ENCODE data around the gene IGF2BP2. TPM values are rescaled to one million over a fixed set of nuclear protein-coding genes. Genes with fewer than 3 reads are reported as not detected.

The IGF2BP2 gene
- total and polyA plus RNA-seq, 9 of the 15 experiments (the other 6 are each of a cell fraction or from before 2014, with no cell fraction given), result 3.2 to 59.6 (median 30.5) TPM

GRCh38 chr3:185750702-185751101 lies 74.1 kb downstream of the IGF2BP2 start (continued):
- no peak for TF ChIP-seq KAT2B (IDR thresholded peaks at IDR 0.05; ENCODE audit: low read depth, low read length)

- Histone ChIP-seq H2AFZ (ENCODE audit: low read depth, low read length) (no peak overlapping the region), H3K4me3 (no peak overlapping the region), H3K9ac (ENCODE audit: insufficient read depth in 1 of 2, low read depth in 2 of 2, low read length in 2 of 2) (no peak overlapping the region), H3K27ac (ENCODE audit: extremely low read depth, low read depth, low read length) (no peak overlapping the region), H3K4me1 (replicated peaks in 1 of 2; ENCODE audit: control insufficient read depth in 2 of 2, insufficient read depth in 2 of 2, low read length in 2 of 2) (peaks cover 7 to 25% of the 10 kb centered on the region in 2 experiments), H3K9me3 (replicated peaks; ENCODE audit: control insufficient read depth, insufficient read depth, low read depth, low read length) (no peaks in the 10 kb centered on the region), H4K20me1 (replicated peaks; ENCODE audit: control insufficient read depth, insufficient read depth, low read length) (0 out of 2 replicates have a peak, but pooled peaks cover 1% of the 10 kb centered on the region), H3K9me1 (ENCODE audit: control insufficient read depth, insufficient read depth, low read length) (no peaks in the 10 kb centered on the region), H3K79me2 (ENCODE audit: control insufficient read depth, insufficient read depth, low read length) (peaks cover 63% of the 10 kb centered on the region), H3K27me3 (ENCODE audit: control insufficient read depth in 2 of 2, insufficient read depth in 2 of 2, low read length in 2 of 2) (no peaks in the 10 kb centered on the region), H3K4me2 (ENCODE audit: insufficient read depth, low read length) (no peak overlapping the region), H3K36me3 (ENCODE audit: control insufficient read depth, insufficient read depth, low read length) (no peaks in the 10 kb centered on the region)
- no peak for ATAC-seq
- intact Hi-C loops (cut with micrococcal nuclease) (no loop called here), in situ Hi-C loops (cut with MboI) (no loop called here)
- FAIRE-seq, result no peak
- CTCF ChIA-PET (ENCODE audit: low intra/inter-chr PET ratio), result no interaction called here
- WGBS (ENCODE audit: insufficient coverage, low coverage, missing lambda C conversion rate), result 100% methylated on average over 1 of the region's 1 CpG
- BruUV-seq (replicated peaks), result no TSS peak
- POLR2A ChIA-PET, result interaction anchor here (1.3 kb wide), 1 partner anchor 10 kb away, joined by 6 read pairs; no protein-coding TSS in a partner anchor
- DNase-seq (ENCODE audit: extremely low read depth in 1 of 4, low spot score in 3 of 4), result no peak
- TF ChIP-seq, protein P1, sequence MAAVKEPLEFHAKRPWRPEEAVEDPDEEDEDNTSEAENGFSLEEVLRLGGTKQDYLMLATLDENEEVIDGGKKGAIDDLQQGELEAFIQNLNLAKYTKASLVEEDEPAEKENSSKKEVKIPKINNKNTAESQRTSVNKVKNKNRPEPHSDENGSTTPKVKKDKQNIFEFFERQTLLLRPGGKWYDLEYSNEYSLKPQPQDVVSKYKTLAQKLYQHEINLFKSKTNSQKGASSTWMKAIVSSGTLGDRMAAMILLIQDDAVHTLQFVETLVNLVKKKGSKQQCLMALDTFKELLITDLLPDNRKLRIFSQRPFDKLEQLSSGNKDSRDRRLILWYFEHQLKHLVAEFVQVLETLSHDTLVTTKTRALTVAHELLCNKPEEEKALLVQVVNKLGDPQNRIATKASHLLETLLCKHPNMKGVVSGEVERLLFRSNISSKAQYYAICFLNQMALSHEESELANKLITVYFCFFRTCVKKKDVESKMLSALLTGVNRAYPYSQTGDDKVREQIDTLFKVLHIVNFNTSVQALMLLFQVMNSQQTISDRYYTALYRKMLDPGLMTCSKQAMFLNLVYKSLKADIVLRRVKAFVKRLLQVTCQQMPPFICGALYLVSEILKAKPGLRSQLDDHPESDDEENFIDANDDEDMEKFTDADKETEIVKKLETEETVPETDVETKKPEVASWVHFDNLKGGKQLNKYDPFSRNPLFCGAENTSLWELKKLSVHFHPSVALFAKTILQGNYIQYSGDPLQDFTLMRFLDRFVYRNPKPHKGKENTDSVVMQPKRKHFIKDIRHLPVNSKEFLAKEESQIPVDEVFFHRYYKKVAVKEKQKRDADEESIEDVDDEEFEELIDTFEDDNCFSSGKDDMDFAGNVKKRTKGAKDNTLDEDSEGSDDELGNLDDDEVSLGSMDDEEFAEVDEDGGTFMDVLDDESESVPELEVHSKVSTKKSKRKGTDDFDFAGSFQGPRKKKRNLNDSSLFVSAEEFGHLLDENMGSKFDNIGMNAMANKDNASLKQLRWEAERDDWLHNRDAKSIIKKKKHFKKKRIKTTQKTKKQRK (IDR thresholded peaks at IDR 0.05; ENCODE audit: borderline replicate concordance, low read depth, low read length), result no peak
- TF ChIP-seq HDAC8 (tag; IDR thresholded peaks at IDR 0.05) (no peak), MGA (IDR thresholded peaks at IDR 0.05) (no peak)
Observed at GRCh38 chr3:185750015-185750414, 74.8 kb downstream of the IGF2BP2 start.
